NCI-H1105 (cell line): ENCODE measurements around the gene PARK7.

Experiments
- DNase-seq: peaks from one replicate; lab custom pipeline; 2025; lab: John Stamatoyannopoulos, UW

PARK7 gene

DNA sequence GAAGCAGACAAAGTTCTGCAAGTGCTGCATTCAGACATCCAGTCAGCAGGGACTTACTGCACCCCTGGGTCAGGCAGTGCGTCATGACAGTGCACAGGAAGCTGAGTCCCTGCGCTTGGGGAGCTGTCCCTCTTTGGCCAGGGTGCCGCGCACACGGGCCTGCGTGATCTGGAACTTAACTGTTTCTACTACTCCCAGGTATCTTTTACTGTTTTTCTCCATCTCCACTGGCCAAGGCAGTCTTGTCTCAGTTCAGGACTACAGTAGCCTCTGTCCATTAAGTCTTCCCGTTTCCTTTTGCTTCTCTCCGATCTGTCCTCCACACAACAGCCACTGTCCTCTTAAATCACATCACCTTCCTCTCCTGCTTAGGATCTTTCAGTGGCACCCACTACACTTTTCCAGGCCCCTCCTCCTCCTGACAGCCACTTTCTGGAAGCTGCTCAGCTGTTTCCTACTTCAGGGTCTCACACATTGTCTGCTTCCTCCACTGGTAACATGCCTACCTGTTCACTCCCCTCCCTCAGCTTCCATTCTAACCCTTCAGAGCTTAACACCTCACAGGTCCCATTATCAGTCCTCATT is 48.7 kb downstream of the PARK7 start:
- no peak for DNase-seq

DNA sequence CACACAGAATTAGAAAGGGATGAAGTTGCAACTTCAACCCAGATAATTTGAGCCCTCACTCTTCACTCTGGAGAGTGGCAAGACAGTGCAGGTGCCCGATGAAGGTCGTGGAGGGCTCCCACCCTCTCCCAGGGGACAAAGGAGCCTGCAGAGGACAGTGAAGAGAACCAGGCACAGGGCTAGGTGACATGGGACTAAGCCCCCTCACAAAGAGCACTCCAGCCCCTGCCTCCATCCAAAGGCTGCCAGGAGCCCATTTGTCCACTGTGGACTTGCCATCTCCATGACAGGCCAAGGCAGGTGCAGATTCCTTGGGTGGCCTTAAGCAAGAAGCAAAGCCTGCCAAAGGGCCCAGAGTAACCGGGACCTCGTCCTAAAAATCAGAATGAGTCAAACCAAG is 49.5 kb downstream of the PARK7 start:
- DNase-seq, result no peak

GRCh38 chr1:8011923-8012858 is 50.7 kb downstream of the PARK7 start:
- no peak for DNase-seq

DNA sequence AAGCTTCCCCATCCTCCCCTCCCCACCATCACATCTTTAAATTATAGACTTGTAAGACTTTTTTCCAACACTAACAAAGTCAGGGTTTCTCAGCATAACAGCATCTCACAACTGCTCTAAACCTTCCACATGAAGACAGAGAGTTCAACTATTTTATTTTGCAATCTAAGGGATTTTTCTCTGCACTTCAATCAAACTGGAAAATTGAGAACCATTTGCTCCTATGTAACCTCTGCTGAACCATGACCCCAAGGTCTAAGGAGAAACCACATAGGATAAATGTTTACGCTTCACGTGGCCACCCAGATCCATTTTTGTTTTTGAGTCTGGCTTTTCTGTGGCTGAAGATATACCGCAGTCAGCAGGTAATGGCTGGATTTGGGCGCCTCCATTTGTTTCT is 51.4 kb downstream of the PARK7 start:
- DNase-seq, result no peak

DNA sequence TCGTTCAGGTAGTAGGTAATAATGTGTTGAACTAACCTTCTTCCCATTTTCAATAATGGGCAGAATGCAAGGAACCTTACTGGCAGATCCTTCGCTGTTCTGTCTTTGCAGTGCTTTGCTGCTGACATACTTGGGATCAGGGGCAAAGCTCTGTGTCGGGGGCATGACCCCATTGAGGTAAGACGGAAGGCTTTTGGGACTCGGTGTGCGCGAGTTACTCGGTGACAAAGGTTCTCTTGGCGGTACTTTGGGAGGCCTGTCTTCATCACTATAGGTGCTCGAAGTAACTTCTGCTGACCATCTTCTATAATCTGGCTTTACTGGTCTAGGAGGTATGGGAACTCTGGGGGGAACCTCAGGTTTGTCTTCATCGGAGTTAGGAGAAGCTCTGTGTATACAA is 51.9 kb downstream of the PARK7 start:
- DNase-seq, result no peak

- DNase-seq, result no peak
Measured at GRCh38 chr1:8013800-8014199, 52.3 kb downstream of the PARK7 start.

- DNase-seq, result no peak
Measured at GRCh38 chr1:8014381-8014988, 53.0 kb downstream of the PARK7 start.

DNA sequence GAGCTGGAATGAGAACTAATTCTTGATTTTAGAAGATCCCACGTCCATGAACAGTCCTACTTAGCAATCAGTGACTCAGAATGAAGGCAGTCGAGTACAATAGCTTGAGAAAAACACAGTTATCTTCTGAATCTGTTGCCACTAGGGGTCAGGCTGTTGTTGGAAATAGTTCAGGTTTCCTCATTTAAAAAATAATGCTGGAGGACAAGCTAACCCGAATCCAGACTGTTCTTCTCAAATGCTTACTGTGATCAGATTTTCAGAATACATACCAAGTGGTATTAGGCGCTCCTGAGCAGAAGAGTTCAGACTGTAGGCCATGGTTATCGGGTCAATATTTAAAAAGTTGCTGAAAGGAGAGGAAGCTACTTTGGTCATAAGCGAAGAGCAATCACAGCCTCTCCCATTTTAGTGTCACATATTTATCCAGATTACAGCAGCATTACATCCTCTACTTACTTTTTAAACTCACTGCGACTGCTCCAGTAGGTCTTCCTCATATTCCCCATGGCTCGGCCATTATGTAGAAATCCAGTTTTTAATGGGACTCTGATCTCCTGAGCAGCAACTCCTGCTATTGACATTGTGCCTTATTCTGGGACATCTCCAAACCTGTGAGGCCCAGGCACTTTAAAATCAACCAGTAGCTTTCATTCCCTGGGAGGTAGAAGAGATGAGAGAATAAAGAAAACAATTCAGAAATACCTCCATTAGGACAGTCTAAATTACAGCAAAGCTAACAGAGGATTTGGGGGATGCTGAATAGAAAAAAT is 53.7 kb downstream of the PARK7 start:
- peak; percentile 24 for DNase-seq

DNA sequence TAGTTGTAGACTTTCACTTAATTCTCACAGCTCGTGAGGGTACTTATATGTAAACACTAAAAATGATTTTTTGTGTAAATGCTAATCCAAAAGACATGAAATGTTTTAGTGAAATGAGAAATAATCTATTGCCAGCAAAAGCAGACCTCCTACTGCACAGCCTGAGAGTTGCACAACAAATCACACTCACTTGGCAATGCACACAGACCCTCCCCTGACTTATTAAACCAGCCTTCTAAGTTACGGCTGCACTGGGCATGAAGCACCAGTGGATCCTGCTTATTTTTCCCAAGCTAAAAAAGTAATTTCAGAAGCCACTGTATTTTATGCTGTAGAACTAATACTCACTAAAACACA is 54.3 kb downstream of the PARK7 start:
- DNase-seq, result no peak

DNA sequence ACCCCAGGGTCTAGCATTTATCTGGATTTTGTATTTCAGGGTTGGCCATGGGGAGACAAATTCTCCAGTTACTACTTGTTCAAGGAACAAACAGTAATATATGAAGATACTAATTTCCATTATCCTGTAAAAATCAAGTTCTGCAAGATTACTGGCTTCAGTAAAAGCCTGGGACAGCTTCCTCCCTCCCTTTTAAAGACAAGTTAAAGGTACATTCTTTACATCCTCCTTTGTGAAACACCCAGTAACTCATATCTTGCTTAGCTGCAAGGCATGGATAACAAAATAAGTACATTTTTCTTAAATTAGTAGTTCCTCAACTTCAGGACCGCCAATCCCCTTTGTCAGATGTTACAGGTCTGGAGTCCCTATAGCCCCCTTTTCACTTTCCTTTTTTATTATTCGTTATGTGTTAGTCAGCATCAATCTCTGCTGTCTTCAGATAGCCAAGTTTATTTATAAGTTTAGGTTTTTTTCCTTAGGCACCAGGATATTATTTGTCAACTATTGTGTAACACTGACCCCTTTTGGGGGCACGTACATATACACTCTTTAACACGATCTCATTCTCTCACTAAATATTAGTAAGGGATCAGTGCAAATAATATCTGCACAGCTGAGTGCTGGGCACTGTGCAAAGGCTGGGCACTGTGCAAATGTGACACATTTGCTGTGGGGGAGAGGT is 54.8 kb downstream of the PARK7 start:
- DNase-seq, result no peak

- no peak for DNase-seq
Measured at GRCh38 chr1:8016895-8017241, 55.4 kb downstream of the PARK7 start.

DNA sequence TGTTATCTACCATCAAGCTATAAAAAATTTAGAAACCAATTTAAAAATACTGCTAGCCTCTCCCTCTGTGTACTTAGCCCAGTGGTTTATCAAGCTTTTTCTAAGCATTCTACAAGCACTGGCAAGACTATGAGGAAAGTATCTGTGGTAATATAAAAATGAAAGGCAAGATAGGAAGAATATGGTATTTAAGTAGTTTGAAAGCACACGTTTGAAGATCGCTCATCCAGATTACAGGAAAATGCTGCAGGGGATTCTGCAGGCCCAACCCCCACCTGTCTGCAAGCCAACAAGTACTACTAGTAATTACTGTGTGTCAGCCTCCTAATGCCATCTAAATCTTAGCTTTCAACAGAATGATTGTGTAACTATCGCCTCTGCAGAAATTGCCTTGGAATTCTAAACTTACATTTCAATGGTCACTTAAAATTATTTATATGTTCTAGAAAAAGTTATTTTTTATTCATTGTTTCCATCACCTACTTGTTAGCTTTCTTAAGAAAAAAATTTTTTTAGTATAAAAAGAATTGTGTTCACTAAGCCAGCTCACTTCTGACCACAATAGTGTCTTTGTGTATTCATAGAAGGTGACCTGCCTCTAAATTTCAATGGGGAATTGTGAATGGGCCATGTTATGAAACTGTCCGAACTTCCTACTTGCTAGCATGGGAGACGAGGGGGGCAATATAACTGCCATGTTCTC is 56.1 kb downstream of the PARK7 start:
- DNase-seq, result peak; percentile 19

- no peak for DNase-seq
Measured at GRCh38 chr1:8018492-8019228, 57.1 kb downstream of the PARK7 start.

DNA sequence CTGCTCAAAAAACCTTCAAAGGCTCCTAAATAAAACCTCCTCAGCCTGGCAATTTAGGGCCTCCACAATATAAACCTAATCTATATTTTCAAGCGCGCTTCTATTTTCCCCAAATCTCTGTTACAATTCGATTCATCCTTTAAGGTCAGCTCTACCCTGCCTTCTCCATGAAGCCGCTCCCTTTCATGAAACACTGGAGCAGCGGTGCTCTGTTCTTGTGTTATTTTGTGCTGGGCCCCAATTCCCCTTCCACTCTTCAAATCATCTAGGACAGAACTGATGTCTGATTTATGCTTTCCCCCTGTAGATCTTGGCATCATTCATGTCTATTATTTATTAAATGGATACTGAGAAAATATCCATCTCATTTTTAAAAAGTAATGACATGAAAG is 57.7 kb downstream of the PARK7 start:
- DNase-seq, result no peak

GRCh38 chr1:8020032-8020431 is 58.5 kb downstream of the PARK7 start:
- no peak for DNase-seq

DNA sequence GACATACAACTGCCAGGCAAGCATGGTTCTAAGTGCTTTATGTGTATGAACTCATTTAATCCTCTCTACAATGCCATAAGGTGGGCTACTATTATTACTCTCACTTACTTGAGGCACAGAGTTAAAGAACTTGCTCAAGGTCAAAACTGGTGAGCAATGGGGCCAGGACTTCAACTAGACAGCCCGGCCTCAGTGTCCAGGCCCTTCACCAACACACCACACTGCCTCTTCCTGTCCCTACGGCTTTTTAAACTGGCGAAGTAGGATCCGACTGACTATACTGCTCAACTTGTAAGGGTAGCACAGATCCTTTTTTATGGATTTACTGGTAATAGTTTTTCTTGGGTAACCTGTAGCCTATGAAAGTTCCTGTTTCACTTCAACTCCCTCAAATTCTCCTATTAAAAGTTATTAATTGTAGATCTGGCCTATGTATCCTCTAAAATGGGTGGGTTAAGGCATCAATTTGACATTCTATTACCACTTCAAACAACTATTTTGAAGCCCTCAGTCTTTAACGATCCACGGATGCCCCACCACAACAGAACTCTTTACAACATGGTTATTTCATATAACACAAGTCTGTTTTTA is 60.3 kb downstream of the PARK7 start:
- DNase-seq, result no peak

GRCh38 chr1:8022395-8023286 is 61.1 kb downstream of the PARK7 start:
- no peak for DNase-seq

DNA sequence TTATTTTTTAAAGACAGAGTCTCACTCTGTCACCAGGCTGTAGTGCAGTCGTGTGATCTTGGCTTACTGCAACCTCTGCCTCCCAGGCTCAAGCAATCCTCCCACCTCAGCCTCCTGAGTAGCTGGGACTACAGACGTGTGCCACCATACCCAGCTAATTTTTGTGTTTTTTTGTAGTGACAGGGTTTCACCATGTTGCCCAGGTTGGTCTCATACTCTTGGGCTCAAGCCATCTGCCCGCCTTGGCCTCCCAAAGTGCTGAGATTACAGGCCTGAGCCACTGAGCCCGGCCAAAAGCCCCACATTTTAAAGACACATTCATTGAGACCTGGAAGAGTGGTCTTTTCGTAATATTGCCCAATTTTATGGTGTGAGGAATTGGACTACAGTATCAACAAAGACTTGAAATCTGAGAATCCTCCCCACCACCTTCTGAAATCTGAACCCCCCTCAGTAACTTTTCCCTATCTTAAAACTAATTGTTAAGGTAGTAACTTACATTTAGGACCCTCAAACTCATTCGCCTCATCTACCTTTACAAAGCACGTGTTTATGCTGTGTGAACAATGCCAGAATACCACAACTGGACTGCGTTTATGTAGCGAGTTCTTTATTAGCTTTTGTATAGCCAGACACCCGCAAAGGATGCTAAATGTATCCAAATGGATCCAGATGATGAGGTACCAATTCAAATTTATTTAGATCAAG is 61.9 kb downstream of the PARK7 start:
- no peak for DNase-seq

DNA sequence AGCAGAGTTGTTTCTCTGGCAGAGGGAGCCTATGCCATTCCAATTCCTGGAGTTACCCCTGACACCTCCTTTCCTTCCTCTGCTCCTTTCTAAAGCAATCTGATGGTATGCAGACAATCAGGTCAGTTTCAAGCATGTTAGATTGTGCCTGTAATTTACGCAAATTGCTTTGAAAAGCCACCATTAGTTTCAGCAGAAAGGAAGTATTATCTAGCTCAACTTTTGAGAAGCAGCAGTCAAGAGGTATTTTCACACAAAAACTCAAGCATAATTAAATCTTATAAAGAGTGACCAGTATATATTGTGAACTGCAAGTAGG is 62.4 kb downstream of the PARK7 start:
- DNase-seq, result no peak
